ENCODE results near the gene MMP2. TPM values are rescaled to one million over a fixed set of nuclear protein-coding genes. Genes with fewer than 3 reads are reported as not detected.

Gene MMP2
- total RNA-seq = 875 and 1,286 TPM in 2 replicates

GRCh38 chr16:55478827-55479429, at the start of gene MMP2:
MMP2 (plus strand) TSS chr16:55479198; CDS start chr16:55479480, 282 bp downstream.

GRCh38 chr16:55508941-55509931, 30.2 kb downstream of the MMP2 start, which contains the start of gene LPCAT2:
LPCAT2 (plus strand) TSS chr16:55509072; CDS start chr16:55509182, 110 bp downstream.

Other genes with a start within 250 kb of the MMP2 start
- gene IRX6, start 155.0 kb upstream of the MMP2 start, total RNA-seq = not detected in 2 replicates
- gene LPCAT2, start 29.9 kb downstream of the MMP2 start, total RNA-seq = 14.4 and 52.4 TPM in 2 replicates
- gene CAPNS2, start 87.5 kb downstream of the MMP2 start, total RNA-seq = 0.72 and 0.88 TPM in 2 replicates
- 0.43 TPM in 1 of 2 replicates, not detected in the other for gene SLC6A2, start 176.8 kb downstream of the MMP2 start, total RNA-seq

Data from placental pericyte (primary cell).